NCI-H1930 (cell line): ENCODE results near the gene EPO.
"Not testable (repeated sequence)": the region's sequence is repeated elsewhere in the genome, so short reads cannot be mapped to it uniquely, and the experiment has no call there.

Experiments
- DNase-seq, 2 experiments: peaks; one replicate each; lab custom pipeline; 2025; lab: John Stamatoyannopoulos, UW

EPO gene

GRCh38 chr7:100705320-100705752 lies 14.9 kb upstream of the EPO start:
- peak; percentile 70 to 79 for DNase-seq

GRCh38 chr7:100705753-100706671 lies 14.3 kb upstream of the EPO start, which contains the start of gene POP7:
Gene POP7, plus strand, starts transcription at chr7:100706121. Its CDS starts 710 bp downstream, at chr7:100706831.
- DNase-seq = peak; percentile 99 to 100

GRCh38 chr7:100706672-100707311 lies 13.5 kb upstream of the EPO start:
- no peak for DNase-seq

GRCh38 chr7:100708395-100708794 lies 11.9 kb upstream of the EPO start:
- no peak for DNase-seq

- no peak for DNase-seq
These were observed 9.8 kb upstream of the EPO start for GRCh38 chr7:100710452-100710851.

GRCh38 chr7:100711369-100711768 lies 8.9 kb upstream of the EPO start:
- no peak for DNase-seq

GRCh38 chr7:100714725-100715124 lies 5.5 kb upstream of the EPO start:
- DNase-seq = no peak

- DNase-seq = not testable (repeated sequence)
These were observed 3.2 kb upstream of the EPO start for GRCh38 chr7:100717073-100717472.

GRCh38 chr7:100719523-100720278 lies 567 bp upstream of the EPO start:
- DNase-seq = no peak

GRCh38 chr7:100720671-100721504 lies 620 bp downstream of the EPO start:
- DNase-seq = no peak

- no peak for DNase-seq
These were observed 1.2 kb downstream of the EPO start for GRCh38 chr7:100721505-100721812.

- DNase-seq = no peak
These were observed 2.4 kb downstream of the EPO start for GRCh38 chr7:100722480-100723212.

- DNase-seq = no peak
These were observed 3.5 kb downstream of the EPO start for GRCh38 chr7:100723732-100724275.

- not testable (repeated sequence) for DNase-seq
These were observed 4.1 kb downstream of the EPO start for GRCh38 chr7:100724364-100724763.

GRCh38 chr7:100726996-100727761 lies 6.9 kb downstream of the EPO start:
- DNase-seq = no peak

GRCh38 chr7:100728196-100728595 lies 7.9 kb downstream of the EPO start:
- no peak for DNase-seq

- DNase-seq = no peak
These were observed 10.0 kb downstream of the EPO start for GRCh38 chr7:100730136-100730800.

GRCh38 chr7:100731937-100732636 lies 11.8 kb downstream of the EPO start:
- DNase-seq = no peak

- no peak for DNase-seq
These were observed 15.5 kb downstream of the EPO start for GRCh38 chr7:100735730-100736129.
